AG20443 (cell line): ENCODE results near the gene SLC35E4.
"Not testable (repeated sequence)": the region's sequence is repeated elsewhere in the genome, so short reads cannot be mapped to it uniquely, and the experiment has no call there.

Source experiments
- DNase-seq: peaks from one replicate; pipeline ENCODE4 v3.0.0; 2012; ENCODE audit warnings: low spot score, mixed read lengths

Gene SLC35E4

DNA sequence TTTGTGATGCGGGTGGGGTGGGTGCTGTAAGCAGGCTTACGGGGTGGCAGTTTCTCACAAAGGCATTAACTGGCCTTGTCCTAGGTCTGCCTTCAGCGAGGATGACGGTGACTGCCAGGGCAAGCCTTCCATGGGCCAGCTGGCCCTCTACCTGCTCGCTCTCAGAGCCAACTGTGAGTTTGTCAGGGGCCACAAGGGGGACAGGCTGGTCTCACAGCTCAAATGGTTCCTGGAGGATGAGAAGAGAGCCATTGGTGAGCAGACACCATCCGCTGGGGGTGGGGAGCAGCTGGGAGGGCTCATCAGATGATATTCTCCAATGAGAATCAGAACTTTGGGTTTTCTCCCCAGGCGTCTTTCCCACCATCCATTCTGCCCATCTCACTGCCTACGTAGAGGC, 22.8 kb upstream of the SLC35E4 start:
- no peak for DNase-seq

DNA sequence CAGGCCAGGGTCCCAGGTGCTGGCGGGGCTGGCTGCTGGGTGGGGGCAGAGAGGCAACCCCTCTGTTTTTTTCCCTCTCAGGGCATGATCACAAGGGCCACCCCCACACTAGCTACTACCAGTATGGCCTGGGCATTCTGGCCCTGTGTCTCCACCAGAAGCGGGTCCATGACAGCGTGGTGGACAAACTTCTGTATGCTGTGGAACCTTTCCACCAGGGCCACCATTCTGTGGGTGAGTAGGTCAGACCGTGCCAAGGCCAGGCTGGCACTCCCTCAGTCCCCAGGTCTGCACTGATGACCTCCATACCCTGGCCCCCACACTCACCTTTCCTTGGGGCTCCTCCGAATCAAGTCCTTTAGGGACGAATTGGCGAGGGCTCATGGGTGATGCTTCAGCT, 21.3 kb upstream of the SLC35E4 start:
- no peak for DNase-seq

DNA sequence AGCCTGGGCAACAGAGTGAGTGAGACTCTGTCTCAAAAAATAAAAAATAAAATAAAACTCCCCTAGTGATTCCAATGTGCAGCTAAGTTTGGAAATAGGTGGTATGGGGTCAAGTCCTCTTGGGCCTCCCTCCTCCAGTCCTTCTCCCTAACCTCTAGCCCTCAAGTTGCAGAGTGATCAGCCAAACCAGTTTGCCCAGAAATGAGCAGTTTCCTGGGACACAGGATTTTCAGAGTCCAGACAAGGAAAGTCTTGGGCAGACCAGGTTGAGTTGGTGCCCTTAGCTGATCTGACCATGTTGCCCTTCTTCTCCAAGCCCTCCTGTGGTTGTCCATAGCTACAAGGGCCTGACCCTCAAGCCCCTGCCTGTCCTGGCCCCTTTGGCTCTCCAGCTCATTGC, 20.7 kb upstream of the SLC35E4 start:
- DNase-seq = peak; percentile 3

DNA sequence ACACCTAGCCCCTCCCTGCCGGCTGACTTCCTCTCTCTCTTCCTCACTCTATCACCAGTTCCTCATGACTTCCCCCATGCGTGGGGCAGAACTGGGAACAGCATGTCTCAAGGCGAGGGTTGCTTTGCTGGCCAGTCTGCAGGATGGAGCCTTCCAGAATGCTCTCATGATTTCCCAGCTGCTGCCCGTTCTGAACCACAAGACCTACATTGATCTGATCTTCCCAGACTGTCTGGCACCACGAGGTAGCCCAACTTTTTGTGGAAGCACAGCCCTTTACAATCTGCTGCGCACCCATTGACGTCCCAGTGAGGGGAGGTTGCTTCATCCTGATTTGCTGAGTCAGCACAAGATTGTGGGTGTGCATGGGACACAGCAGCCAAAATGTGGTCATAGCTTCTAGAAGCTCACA, 20.0 kb upstream of the SLC35E4 start:
- peak; percentile 4 for DNase-seq

DNA sequence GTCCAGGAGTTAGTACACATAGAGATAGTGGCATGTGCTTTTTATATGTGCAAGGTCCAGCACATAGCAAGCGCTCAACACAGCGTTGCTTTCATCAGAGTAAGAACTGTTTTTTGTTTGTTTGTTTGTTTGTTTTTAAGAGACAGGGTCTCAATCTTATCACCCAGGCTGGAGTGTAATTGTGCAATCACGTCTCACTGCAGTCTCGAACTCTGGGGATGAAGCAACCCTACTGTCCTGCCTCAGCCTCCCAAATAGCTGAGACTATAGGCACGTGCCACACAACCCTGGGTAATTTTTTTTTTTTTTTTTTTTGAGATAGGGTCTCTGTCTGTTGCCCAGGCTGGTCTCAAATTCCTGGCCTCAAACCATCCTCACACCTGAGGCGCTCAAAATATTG, 17.8 kb upstream of the SLC35E4 start:
- no peak for DNase-seq

DNA sequence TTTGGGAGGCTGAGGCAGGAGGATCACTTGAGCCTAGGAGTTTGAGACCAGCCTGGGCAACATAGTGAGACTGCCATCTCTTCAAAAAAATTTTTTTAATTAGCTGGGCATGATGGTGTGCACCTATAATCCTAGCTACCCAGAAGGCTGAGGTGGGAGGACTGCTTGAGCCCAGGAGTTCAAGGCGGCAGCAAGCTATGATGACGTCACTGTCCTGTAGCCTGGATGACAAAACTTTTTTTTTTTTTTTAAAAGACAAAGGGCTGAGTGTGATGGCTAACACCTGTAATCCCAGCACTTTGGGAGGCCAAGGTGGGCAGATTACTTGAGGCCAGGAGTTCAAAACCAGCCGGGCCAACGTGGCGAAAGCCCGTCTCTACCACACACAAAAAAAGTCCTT, 15.7 kb upstream of the SLC35E4 start:
- not testable (repeated sequence) for DNase-seq

DNA sequence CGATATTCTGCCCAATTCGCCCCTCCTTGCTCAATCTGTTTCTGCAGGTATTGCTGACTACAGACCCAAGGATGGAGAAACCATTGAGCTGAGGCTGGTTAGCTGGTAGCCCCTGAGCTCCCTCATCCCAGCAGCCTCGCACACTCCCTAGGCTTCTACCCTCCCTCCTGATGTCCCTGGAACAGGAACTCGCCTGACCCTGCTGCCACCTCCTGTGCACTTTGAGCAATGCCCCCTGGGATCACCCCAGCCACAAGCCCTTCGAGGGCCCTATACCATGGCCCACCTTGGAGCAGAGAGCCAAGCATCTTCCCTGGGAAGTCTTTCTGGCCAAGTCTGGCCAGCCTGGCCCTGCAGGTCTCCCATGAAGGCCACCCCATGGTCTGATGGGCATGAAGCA, 9.2 kb upstream of the SLC35E4 start:
- DNase-seq = no peak

DNA sequence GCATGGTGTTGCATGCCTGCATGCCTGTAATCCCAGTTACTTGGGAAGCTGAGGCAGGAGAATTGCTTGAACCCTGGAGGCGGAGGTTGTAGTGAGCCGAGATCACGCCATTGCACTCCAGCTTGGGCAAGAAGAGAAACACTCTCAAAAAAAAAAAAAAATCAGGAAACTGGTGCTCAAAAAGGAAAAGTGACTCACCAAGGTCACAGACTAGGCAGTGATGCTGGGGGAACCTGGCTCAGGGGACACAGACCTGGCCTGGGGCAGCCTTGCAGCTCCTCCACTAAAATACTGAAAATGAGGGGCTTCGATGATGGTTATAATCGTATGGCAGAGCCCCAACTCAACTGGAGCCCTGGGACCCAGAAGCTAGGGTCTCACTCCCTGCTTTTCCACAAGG, 8.1 kb upstream of the SLC35E4 start:
- no peak for DNase-seq

DNA sequence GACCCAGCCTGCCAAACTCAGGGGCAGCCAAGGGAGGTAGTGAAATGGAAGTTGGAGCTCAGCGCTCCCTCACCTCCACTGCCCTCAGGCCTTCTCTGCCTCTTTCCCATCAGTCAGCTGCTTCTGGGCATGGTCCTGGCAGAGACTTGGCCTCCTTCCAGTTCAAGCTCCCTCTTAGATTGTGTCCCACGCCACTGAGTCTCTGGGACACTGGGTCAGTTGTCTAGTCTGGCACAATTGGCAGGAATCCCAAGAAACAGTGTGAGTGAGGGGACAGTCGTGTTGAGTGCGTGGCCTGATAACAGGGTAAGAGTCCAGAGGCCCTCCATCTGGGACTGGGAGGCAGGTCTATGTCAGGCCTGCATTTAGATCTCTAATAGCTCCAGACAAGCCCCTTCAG, 7.1 kb upstream of the SLC35E4 start:
- no peak for DNase-seq

DNA sequence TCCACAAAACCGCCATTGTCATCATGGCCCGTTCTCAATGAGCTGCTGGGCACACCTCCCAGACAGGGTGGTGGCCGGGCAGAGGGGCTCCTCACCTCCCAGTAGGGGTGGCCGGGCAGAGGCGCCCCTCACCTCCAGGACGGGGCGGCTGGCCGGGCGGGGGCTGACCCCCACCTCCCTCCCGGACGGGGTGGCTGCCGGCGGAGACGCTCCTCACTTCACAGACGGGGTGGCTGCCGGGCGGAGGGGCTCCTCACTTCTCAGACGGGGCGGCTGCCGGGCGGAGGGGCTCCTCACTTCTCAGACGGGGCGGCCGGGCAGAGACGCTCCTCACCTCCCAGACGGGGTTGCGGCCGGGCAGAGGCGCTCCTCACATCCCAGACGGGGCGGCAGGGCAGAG, 4.1 kb upstream of the SLC35E4 start:
- not testable (repeated sequence) for DNase-seq

DNA sequence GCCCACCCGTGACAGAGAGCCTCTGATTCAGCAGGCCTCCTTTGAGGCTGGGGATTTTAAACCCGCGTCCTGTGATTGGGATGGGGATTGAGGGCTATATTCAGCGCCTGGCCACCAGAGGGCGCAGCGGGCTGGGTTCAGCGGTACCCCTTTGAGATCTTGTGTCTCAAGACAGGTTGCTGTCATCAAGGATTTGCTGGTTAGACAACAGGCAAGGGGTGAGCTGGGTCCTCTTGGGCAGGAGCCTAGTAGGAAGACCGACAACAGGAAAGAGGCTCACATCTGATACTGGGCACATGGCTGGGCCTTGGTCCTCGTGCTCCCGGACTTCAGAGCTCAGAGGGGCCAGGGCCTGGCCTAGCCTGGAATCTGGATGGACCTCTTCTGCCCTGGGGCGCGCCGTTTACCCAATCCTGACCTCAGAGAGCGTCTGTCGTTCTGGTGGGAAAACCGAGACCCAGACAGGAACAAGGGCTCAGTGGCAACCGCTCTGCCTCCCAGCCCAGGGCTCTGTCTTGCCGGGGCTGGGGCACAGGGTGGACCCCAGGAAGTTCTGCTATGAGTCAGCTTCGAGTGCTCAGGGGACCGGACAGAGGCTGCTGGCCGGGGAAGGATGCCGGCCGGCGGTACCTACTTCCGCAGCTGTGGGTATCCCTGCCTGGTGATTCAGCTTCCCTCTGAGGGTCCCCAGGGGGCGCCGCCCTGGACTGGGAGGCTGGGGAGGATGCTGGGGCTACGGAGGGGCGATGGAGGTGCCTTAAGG, 929 bp upstream of the SLC35E4 start:
- peak; percentile 92 for DNase-seq

DNA sequence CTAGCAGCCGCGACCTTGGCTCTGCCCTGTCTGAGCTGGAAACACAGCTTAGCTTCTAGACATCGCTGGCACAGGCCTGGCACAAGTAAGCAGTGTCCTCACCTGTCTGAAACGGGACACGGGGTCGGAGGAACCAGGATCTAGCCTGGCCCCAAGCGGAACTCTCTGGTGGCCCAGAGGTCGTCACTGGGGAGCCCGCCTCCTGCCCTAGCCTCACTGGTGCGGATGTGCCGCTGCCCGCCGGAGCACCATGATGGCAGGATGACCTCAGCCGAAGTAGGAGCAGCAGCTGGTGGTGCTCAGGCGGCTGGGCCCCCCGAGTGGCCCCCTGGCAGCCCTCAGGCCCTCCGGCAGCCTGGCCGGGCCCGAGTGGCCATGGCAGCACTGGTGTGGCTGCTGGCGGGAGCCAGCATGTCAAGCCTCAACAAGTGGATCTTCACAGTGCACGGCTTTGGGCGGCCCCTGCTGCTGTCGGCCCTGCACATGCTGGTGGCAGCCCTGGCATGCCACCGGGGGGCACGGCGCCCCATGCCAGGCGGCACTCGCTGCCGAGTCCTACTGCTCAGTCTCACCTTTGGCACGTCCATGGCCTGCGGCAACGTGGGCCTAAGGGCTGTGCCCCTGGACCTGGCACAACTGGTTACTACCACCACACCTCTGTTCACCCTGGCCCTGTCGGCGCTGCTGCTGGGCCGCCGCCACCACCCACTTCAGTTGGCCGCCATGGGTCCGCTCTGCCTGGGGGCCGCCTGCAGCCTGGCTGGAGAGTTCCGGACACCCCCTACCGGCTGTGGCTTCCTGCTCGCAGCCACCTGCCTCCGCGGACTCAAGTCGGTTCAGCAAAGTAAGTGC, 871 bp downstream of the SLC35E4 start:
- peak; percentile 46 for DNase-seq

DNA sequence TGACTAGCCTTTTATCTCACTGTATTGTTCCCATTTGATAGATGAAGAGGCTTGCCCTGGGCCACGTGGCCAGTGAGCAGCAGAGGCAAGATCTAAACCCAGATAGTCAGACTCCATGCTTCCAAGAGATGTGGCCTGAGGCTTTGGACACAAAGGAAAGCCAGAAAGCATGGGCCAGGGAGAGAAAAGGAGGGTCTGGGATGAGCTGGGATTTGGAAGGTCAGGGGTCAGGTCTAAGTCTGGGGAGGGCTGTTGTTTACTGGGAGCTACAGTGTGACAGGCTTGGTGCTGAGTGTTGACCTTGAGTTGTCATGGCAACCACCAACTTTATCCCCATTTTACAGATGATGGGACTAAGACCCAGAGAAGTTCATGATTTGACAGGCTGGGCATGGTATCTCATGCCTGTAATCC, 2.1 kb downstream of the SLC35E4 start:
- DNase-seq = peak; percentile 10

DNA sequence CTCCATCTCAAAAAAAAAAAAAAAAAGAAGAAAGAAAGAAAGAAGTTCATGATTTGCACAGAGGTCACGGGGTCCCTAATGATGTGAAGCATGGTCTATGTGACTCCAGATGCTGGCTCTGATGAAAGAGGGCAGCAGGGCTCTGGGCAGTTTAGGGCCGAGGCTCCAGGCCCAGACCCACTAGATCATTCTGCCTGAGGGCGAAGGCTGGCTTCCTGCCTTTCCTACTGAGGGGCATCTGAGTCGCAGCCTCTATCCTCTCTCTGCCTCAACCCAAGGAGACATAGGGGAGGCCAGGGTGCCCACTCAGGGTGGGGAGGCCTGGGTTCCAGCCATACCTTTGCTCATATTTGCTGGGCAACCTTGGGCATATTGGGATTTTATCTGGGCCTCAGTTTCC, 4.8 kb downstream of the SLC35E4 start:
- DNase-seq = no peak

DNA sequence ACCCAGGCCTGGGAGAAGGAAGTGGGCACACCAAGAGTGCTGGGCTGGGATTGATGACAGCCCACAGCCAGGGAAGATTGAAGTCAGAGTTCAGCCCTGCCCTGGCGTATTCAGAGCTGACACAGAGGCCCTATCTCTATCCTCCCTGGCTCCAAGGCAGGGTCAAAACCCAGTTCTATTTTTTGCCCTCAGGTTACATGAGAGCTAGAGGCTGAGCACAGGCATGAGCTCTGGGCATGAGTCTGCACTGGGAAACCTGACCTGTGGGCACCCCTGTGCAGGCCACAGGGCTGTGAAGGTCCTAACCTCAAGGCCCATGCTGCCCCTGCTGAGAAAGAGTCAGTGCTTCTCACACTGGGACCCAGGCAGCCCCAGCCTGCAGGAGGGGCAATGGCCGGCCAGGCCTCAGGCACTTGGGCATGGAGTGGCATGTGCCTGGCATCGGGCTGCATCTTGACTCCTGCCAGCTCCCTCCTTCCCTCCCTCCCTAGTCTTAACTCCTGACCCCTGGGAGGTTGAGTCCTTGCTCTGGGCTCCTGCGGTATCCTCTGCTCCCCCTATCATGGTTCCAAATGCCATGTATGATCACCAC, 5.4 kb downstream of the SLC35E4 start:
- no peak for DNase-seq

DNA sequence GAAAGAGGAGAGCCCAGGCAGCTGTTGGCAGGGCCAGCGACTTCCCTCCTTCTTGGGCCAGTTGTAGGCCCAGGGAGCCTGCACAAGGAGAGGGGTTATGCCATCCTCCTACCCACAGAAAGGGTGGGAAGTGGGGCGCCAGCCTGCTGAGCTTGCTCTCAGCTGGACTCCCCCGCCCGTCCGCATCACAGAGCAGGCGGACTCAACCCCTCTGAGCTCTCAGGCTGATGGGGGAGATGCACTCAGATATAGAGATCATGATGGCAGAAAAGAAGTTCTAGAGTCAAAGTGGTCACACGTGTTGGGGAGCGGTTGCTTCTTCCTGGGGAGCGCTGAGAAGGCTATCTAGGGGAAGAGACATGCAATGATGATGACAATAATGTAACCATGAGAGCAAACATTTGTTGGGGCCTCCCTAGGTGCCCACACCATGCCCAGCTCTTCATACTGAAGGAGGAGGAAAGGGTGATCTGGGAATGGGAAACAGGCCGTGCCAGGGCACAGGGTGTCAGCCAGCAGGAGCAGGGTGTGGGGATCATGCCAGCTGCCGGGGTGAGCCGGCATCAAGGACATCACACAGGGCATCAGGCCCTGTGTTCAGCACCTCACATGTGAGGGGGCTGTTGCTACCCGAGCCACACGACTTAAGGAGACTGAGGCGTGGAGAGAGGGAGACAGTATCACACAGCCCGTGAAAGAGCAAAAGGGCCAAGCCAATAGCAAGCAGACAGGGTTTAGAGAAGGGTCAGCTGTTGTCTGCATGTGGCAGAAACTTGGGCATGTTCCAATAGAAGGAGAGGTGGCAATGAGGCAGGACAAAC, 7.7 kb downstream of the SLC35E4 start:
- no peak for DNase-seq

DNA sequence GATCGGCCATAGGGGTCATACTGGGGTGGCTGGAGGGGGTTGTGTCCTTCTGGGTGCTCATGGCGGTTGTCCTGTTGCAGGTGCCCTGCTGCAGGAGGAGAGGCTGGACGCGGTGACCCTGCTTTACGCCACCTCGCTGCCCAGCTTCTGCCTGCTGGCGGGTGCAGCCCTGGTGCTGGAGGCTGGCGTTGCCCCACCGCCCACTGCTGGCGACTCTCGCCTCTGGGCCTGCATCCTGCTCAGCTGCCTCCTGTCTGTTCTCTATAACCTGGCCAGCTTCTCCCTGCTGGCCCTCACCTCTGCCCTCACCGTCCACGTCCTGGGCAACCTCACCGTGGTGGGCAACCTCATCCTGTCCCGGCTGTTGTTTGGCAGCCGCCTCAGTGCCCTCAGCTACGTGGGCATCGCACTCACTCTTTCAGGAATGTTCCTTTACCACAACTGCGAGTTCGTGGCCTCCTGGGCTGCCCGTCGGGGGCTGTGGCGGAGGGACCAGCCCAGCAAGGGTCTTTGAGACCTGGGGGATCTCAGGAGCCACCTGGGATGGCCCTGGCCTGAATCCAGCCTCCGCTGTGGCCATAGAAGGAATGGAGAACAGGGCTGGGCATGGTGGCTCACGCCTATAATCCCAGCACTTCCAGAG, 11.1 kb downstream of the SLC35E4 start:
- DNase-seq = no peak

DNA sequence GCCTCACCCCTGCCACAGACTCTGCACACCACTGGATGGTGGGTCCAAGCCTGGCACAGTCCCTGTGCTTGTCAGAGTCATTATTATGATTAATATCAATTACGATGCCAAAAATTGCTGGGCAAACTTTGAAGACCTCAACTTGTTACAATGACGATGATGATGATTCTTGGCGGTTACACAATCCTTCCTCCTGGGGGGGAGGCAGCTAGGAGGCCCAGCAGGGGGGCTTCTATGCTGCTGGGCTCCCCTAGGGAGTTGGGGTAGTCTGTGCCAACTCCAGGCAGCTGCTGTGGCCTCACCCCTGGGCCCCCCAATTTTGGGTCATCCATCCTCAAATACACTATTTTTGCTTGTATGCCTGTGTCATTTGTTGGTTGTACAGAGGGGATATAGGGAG, 12.0 kb downstream of the SLC35E4 start:
- no peak for DNase-seq

DNA sequence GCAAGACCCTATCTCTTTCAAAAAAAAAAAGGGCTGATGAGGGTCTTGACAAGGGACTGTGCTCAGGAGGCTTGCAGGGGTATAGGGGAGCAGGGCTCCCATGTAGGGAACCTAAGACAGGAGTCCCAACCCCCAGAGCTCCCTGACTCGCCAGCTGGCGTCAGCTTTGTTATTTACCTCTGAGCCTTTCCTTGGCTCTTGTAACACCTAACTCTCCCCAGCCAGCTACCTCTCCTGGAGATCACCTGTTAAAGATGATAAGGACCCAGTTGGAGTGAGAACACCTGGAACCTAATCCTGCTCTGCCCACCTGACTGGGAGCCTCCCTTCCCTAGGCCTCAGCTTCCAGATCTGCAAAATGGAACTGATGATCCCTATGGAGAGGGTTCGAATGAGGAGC, 13.2 kb downstream of the SLC35E4 start:
- DNase-seq = no peak

DNA sequence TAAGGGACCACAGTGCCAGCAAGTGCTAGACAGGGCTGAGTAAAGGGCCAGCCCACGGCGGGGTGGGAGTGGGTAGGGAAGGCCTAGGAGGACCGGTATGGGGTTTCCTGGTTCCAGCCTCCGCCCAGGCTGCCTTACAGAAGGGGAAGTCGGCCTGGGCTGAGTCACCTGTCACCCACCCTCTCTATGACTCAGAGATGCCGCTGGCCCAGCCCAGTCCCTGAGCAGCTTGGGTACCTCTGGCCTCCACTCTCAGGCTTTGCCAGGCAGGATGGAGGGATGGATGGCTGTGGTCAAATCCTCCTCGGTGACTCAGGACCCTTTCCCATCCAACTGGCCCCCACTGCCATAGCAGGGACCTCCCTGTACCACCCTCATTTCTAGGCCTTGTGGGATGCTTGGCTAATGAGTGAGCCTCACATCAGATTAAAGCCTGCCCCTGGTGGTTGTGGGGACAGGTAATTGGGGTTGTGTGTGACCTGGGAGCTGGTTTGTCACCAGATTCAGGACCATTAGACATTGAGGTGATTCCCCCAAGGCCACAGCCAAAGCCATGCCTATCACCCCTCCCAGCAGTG, 13.9 kb downstream of the SLC35E4 start:
- DNase-seq = peak; percentile 91

DNA sequence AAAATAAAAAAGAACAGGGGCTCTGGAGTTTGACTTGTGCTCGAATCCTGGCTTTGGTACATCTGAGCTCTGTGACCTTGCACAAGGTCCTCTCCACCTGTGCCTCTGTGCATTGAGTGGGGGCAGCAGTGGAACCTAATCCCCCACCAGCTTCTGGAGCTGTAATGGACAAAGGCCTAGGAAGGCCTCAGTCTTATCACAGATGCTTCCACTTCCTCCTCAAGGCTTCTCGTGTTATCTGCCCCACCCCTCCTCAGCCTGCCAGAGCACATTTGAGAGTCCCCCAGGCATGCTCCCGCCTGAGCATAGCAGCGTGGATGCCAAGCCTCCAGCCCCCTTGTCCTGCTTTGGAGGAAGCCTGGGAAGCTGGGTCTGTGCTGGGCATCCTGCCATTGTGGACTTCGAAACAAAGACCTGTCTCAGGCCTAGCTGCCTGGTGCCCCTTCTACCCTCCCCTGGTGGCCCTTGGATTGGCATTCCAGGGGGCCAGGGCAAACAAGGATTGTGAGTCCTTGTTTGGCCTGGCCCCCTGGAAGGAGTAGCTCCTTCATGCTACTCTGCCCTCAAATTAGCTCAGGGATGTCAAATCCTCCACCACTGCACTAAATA, 15.0 kb downstream of the SLC35E4 start:
- no peak for DNase-seq
